Osteoblast (primary cell): ENCODE results near the gene SDF4. TPM values are rescaled to one million over a fixed set of nuclear protein-coding genes. Genes with fewer than 3 reads are reported as not detected.

Experiments used
- DNase-seq: peaks from one replicate; pipeline ENCODE4 v3.0.0; 2011; ENCODE audit warnings: low spot score, mixed read lengths; ENCODE audit not compliant: insufficient read length; ENCODE audit errors: missing footprints
- H2AFZ ChIP-seq: 2 replicates; pipeline ENCODE4 v1.6.0; 2011; ENCODE audit warnings: mild to moderate bottlenecking, low read length
- H3K27ac ChIP-seq: 2 replicates; pipeline ENCODE4 v1.5.1; 2011; ENCODE audit warnings: mild to moderate bottlenecking, low read depth, low read length, moderate library complexity
- H3K27me3 ChIP-seq: 2 replicates; pipeline ENCODE4 v1.6.0; 2012; ENCODE audit warnings: mild to moderate bottlenecking, control low read depth, inconsistent platforms, low read length, moderate library complexity; ENCODE audit not compliant: insufficient read depth
- H3K36me3 ChIP-seq: 2 replicates; pipeline ENCODE4 v1.5.1; 2011; ENCODE audit warnings: mild to moderate bottlenecking, low read length, control low read depth, moderate library complexity; ENCODE audit not compliant: insufficient read depth
- H3K4me1 ChIP-seq: 2 replicates; pipeline ENCODE4 v1.5.1; 2011; ENCODE audit warnings: mild to moderate bottlenecking, low read length, control low read depth, moderate library complexity; ENCODE audit not compliant: insufficient read depth
- H3K4me2 ChIP-seq: 2 replicates; pipeline ENCODE4 v1.6.0; 2011; ENCODE audit warnings: mild to moderate bottlenecking, low read length; ENCODE audit not compliant: insufficient read depth
- H3K4me3 ChIP-seq: fragments of 200-600 bp; sonication (generic); 3 replicates; pipeline ENCODE4 v1.5.1; 2012; ENCODE audit warnings: mild to moderate bottlenecking, low read length, inconsistent platforms; ENCODE audit not compliant: insufficient read depth
- H3K79me2 ChIP-seq: 2 replicates; pipeline ENCODE4 v1.6.0; 2012; ENCODE audit warnings: mild to moderate bottlenecking, low read length, control low read depth, inconsistent platforms; ENCODE audit not compliant: insufficient read depth
- H3K9me3 ChIP-seq: 2 replicates; pipeline ENCODE4 v1.5.1; 2011; ENCODE audit warnings: low read depth, low read length, control low read depth
- H4K20me1 ChIP-seq: 2 replicates; pipeline ENCODE4 v1.6.0; 2012; ENCODE audit warnings: mild to moderate bottlenecking, low read length, control low read depth; ENCODE audit not compliant: insufficient read depth
- CTCF ChIP-seq: IDR thresholded peaks from 2 replicates; pipeline ENCODE4 v1.5.1; 2011; ENCODE audit warnings: mild to moderate bottlenecking, low read depth, low read length, moderate library complexity; ENCODE audit errors: extremely low read depth
- total RNA-seq: library from RNA; depleted of rRNA; stranded (reverse); fragments of >200 nt; gene quantifications from 2 replicates; pipeline ENCODE4 v1.2.3, GENCODE V29; 2012

SDF4 gene, protein sequence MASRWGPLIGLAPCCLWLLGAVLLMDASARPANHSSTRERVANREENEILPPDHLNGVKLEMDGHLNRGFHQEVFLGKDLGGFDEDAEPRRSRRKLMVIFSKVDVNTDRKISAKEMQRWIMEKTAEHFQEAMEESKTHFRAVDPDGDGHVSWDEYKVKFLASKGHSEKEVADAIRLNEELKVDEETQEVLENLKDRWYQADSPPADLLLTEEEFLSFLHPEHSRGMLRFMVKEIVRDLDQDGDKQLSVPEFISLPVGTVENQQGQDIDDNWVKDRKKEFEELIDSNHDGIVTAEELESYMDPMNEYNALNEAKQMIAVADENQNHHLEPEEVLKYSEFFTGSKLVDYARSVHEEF
- total RNA-seq: 136 and 151 TPM in 2 replicates

- Histone ChIP-seq H3K4me3 (peak within 1 kb of the TSS; percentile 91), H3K36me3 (peaks cover 12% of the 10 kb centered on the region), H3K79me2 (peaks cover 69% of the 10 kb centered on the region), H3K9me3 (no peaks in the 10 kb centered on the region), H3K4me2 (peak within 1 kb of the TSS; percentile 100), H4K20me1 (peaks cover 36% of the 10 kb centered on the region), H3K27ac (peak within 1 kb of the TSS; percentile 80), H3K4me1 (peaks cover 13% of the 10 kb centered on the region), H2AFZ (peak within 1 kb of the TSS; percentile 87), H3K27me3 (no peaks in the 10 kb centered on the region)
- DNase-seq: peak; percentile 100
- no peak for TF ChIP-seq CTCF
Observed at GRCh38 chr1:1231400-1232207, at the start of gene SDF4. Gene SDF4 (minus strand): TSS chr1:1232001. CDS start chr1:1228772, 3,229 bp downstream.

DNA sequence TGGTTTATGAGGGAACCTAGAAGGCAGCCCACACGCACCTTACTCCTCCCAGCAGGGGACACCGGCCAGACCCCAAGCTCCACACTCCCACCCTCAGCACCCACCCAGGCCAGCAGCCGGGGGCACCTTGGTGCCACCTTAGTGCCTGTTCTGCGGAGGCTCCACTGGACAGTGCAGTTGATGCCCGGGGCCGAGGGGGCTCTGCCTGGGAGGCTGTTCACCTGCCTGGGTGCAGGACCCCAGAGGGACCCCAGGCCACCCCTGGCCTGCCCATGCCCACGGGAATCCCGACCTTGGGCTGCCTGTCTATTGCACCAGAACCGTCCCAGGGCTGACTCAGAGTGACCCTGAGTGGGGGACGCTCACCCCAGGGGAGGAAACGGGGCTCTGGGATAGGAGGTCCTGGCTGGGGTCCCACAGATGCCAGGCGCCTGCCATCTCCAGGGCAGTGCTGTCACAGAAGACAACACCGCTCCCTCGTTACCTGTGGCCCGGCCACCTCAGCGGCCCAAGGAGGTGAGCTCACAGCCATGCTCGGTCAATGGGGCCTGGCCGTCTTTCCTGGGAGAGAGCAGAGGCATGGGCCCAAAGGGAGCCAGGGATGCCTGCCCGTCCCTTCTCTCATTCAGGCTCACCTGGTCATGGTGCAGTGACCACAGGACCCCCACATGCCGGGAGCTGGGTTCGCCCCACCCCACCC lies 49.1 kb upstream of the SDF4 start:
- no peak for TF ChIP-seq CTCF
- Histone ChIP-seq H2AFZ (no peak overlapping the region), H3K9me3 (no peaks in the 10 kb centered on the region)

DNA sequence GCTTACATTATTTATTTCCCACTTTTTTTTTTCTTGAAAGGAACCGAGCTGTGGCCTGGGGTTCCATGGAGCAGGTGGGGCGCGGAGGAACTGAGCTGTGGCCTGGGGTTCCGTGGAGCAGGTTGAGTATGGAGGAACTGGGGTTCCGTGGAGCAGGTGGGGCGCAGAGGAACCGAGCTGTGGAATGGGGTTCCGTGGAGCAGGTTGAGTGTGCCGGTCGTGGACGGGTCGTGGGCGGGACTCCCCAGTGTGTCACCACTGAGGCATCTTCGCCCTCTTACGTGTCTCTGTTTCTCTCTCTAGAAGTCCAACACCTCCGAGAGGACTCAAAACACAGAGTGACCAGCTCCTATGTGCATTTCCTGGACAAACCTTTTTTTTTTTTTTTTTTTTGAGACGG lies 47.2 kb upstream of the SDF4 start:
- H3K36me3 ChIP-seq: no peaks in the 10 kb centered on the region

More for the DNA sequence above, 49.1 kb upstream of the SDF4 start:
- H3K36me3 ChIP-seq: no peaks in the 10 kb centered on the region
- H3K79me2 ChIP-seq: no peaks in the 10 kb centered on the region
- H3K4me1 ChIP-seq: no peaks in the 10 kb centered on the region
- no peak overlapping the region for H3K4me3 ChIP-seq
- no peak overlapping the region for H3K27ac ChIP-seq
- H3K4me2 ChIP-seq: no peak overlapping the region
- no peak for DNase-seq
- no peaks in the 10 kb centered on the region for H3K27me3 ChIP-seq
- H4K20me1 ChIP-seq: no peaks in the 10 kb centered on the region

More for the DNA sequence above, 47.2 kb upstream of the SDF4 start:
- Histone ChIP-seq H3K79me2 (peaks cover 3% of the 10 kb centered on the region), H2AFZ (no peak overlapping the region), H4K20me1 (no peaks in the 10 kb centered on the region), H3K9me3 (no peaks in the 10 kb centered on the region), H3K27me3 (no peaks in the 10 kb centered on the region), H3K4me3 (no peak overlapping the region), H3K4me1 (no peaks in the 10 kb centered on the region), H3K27ac (no peak overlapping the region), H3K4me2 (no peak overlapping the region)
- no peak for DNase-seq
- no peak for TF ChIP-seq CTCF
